ENCODE data around the gene CTBP2. TPM values are rescaled to one million over a fixed set of nuclear protein-coding genes. Genes with fewer than 3 reads are reported as not detected.

The CTBP2 gene
- total and polyA plus RNA-seq, 2 of the 13 experiments (the other 11 are each of a cell fraction or from before 2014, with no cell fraction given): 0.08 TPM; not detected in 1

DNA sequence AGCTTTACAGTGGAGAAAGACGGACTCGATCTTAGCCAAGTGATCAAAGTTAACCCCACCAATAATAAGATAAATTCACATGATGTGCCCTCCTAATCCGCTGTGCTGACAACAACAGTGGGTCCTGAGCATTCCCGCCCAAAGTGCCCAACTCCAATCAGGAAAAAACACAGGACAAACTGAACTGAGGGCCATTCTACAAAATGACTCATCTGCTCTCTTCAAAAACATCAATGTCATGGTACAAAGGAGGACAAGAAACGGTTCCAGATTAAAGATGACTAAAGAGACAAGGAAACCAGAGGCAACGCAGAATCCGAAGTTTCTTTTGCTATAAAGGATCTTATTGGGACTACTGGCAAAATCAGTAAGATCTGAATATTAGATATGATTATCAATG is 79.4 kb downstream of the CTBP2 start (continued):
- TF ChIP-seq, protein P1, sequence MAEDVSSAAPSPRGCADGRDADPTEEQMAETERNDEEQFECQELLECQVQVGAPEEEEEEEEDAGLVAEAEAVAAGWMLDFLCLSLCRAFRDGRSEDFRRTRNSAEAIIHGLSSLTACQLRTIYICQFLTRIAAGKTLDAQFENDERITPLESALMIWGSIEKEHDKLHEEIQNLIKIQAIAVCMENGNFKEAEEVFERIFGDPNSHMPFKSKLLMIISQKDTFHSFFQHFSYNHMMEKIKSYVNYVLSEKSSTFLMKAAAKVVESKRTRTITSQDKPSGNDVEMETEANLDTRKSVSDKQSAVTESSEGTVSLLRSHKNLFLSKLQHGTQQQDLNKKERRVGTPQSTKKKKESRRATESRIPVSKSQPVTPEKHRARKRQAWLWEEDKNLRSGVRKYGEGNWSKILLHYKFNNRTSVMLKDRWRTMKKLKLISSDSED (CRISPR knock-in tag; IDR thresholded peaks at IDR 0.05): no peak
- TF ChIP-seq ETV5 (CRISPR knock-in tag; IDR thresholded peaks at IDR 0.05; ENCODE audit: borderline replicate concordance) (no peak), FLYWCH1 (CRISPR knock-in tag; IDR thresholded peaks at IDR 0.05) (no peak), BRCA1 (CRISPR knock-in tag; IDR thresholded peaks at IDR 0.05) (no peak)
- TF ChIP-seq, protein P2, sequence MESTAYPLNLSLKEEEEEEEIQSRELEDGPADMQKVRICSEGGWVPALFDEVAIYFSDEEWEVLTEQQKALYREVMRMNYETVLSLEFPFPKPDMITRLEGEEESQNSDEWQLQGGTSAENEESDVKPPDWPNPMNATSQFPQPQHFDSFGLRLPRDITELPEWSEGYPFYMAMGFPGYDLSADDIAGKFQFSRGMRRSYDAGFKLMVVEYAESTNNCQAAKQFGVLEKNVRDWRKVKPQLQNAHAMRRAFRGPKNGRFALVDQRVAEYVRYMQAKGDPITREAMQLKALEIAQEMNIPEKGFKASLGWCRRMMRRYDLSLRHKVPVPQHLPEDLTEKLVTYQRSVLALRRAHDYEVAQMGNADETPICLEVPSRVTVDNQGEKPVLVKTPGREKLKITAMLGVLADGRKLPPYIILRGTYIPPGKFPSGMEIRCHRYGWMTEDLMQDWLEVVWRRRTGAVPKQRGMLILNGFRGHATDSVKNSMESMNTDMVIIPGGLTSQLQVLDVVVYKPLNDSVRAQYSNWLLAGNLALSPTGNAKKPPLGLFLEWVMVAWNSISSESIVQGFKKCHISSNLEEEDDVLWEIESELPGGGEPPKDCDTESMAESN (CRISPR knock-in tag; conservative IDR thresholded peaks at IDR 0.05): no peak

DNA sequence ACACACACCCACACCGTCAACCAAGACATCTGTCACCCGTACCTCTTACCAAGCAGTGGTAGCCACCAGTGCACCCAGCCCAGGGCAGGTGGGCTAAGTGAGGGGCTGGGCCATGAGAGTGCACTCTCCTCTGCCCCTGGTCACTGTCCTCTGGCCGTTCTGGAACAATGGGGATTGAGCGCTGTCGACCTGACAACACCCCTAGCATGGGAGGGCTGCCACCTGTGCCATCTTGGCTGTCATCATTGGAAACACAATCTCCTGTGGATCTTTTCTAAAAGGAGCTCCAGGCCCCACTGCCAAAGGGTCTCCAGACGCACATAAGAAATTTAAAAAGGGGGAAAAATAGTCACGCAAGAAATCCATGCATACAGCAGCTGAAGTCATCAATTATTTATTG is 80.1 kb downstream of the CTBP2 start:
- in situ Hi-C loops (cut with HindIII; ENCODE audit: extremely low pct_ligation_motif_present, low pct_unique_long_range_greater_than_20kb): no loop called here
- Histone ChIP-seq H3K9ac (ENCODE audit: insufficient read depth, low read depth, low read length) (no peak overlapping the region), H3K79me2 (ENCODE audit: insufficient read depth, low read length) (no peaks in the 10 kb centered on the region), H3K9me3 (ENCODE audit: low read length) (no peaks in the 10 kb centered on the region), H3K4me3 (replicated peaks in 1 of 3; ENCODE audit: insufficient read depth in 1 of 3, low read depth in 2 of 3, low read length in 3 of 3) (no peak overlapping the region), H2AFZ (ENCODE audit: low read length) (no peak overlapping the region), H3K4me1 (ENCODE audit: insufficient read depth, low read length) (peaks cover 6% of the 10 kb centered on the region; the same call in 1 of the 2 replicates), H3K4me2 (ENCODE audit: low read depth, low read length) (no peak overlapping the region), H4K20me1 (ENCODE audit: insufficient read depth, low read length) (no peaks in the 10 kb centered on the region), H3K27me3 (ENCODE audit: control insufficient read depth in 1 of 2, insufficient read depth in 2 of 2, low read length in 2 of 2) (peaks cover 1 to 62% of the 10 kb centered on the region in 2 experiments; a peak in 3 of 5 replicates), H3K36me3 (replicated peaks in 1 of 2; ENCODE audit: control insufficient read depth in 1 of 2, insufficient read depth in 2 of 2, low read length in 2 of 2) (no peaks in the 10 kb centered on the region), H3K27ac (ENCODE audit: extremely low read length, insufficient read depth, low read length) (no peak overlapping the region)
- FAIRE-seq: no peak
- 32% methylated on average over 7 of the region's 7 CpGs for WGBS (ENCODE audit: low lambda C conversion rate)
- ATAC-seq: no peak
- POLR2A ChIA-PET: no interaction called here
- no peak for DNase-seq (ENCODE audit: low spot score)
- BruUV-seq (replicated peaks): no TSS peak
- intact Hi-C loops (cut with micrococcal nuclease; ENCODE audit: unreplicated experiment): no loop called here
- CTCF ChIA-PET (ENCODE audit: low intra/inter-chr PET ratio, low total read pairs): no interaction called here
- TF ChIP-seq RELA (CRISPR knock-in tag; IDR thresholded peaks at IDR 0.05) (no peak), ZNF552 (CRISPR knock-in tag; IDR thresholded peaks at IDR 0.05; ENCODE audit: borderline replicate concordance) (no peak), GATAD2A (CRISPR knock-in tag; IDR thresholded peaks at IDR 0.05) (no peak), SKI (IDR thresholded peaks at IDR 0.05; ENCODE audit: partially characterized antibody) (no peak), MXI1 (IDR thresholded peaks at IDR 0.05; ENCODE audit: borderline replicate concordance, low read depth, low read length) (no peak), SP4 (CRISPR knock-in tag; IDR thresholded peaks at IDR 0.05) (no peak), ETV5 (CRISPR knock-in tag; IDR thresholded peaks at IDR 0.05; ENCODE audit: borderline replicate concordance) (no peak)
- TF ChIP-seq, protein P3, sequence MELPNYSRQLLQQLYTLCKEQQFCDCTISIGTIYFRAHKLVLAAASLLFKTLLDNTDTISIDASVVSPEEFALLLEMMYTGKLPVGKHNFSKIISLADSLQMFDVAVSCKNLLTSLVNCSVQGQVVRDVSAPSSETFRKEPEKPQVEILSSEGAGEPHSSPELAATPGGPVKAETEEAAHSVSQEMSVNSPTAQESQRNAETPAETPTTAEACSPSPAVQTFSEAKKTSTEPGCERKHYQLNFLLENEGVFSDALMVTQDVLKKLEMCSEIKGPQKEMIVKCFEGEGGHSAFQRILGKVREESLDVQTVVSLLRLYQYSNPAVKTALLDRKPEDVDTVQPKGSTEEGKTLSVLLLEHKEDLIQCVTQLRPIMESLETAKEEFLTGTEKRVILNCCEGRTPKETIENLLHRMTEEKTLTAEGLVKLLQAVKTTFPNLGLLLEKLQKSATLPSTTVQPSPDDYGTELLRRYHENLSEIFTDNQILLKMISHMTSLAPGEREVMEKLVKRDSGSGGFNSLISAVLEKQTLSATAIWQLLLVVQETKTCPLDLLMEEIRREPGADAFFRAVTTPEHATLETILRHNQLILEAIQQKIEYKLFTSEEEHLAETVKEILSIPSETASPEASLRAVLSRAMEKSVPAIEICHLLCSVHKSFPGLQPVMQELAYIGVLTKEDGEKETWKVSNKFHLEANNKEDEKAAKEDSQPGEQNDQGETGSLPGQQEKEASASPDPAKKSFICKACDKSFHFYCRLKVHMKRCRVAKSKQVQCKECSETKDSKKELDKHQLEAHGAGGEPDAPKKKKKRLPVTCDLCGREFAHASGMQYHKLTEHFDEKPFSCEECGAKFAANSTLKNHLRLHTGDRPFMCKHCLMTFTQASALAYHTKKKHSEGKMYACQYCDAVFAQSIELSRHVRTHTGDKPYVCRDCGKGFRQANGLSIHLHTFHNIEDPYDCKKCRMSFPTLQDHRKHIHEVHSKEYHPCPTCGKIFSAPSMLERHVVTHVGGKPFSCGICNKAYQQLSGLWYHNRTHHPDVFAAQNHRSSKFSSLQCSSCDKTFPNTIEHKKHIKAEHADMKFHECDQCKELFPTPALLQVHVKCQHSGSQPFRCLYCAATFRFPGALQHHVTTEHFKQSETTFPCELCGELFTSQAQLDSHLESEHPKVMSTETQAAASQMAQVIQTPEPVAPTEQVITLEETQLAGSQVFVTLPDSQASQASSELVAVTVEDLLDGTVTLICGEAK (IDR thresholded peaks at IDR 0.05): no peak
- TF ChIP-seq, protein P3 (CRISPR knock-in tag; IDR thresholded peaks at IDR 0.05): no peak

All from HepG2 (cell line).